ENCODE data around the gene TXLNA. TPM values are rescaled to one million over a fixed set of nuclear protein-coding genes. Genes with fewer than 3 reads are reported as not detected.
A peak's percentile ranks its signal among the peaks of the same experiment; 100 is the strongest.

The TXLNA gene
- total RNA-seq, 1 experiment from 2014 or later: 49.8 TPM

- TF ChIP-seq, protein P1, sequence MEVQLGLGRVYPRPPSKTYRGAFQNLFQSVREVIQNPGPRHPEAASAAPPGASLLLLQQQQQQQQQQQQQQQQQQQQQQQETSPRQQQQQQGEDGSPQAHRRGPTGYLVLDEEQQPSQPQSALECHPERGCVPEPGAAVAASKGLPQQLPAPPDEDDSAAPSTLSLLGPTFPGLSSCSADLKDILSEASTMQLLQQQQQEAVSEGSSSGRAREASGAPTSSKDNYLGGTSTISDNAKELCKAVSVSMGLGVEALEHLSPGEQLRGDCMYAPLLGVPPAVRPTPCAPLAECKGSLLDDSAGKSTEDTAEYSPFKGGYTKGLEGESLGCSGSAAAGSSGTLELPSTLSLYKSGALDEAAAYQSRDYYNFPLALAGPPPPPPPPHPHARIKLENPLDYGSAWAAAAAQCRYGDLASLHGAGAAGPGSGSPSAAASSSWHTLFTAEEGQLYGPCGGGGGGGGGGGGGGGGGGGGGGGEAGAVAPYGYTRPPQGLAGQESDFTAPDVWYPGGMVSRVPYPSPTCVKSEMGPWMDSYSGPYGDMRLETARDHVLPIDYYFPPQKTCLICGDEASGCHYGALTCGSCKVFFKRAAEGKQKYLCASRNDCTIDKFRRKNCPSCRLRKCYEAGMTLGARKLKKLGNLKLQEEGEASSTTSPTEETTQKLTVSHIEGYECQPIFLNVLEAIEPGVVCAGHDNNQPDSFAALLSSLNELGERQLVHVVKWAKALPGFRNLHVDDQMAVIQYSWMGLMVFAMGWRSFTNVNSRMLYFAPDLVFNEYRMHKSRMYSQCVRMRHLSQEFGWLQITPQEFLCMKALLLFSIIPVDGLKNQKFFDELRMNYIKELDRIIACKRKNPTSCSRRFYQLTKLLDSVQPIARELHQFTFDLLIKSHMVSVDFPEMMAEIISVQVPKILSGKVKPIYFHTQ (CRISPR knock-in tag; IDR thresholded peaks at IDR 0.05): no peak
- TF ChIP-seq ZNF317 (CRISPR knock-in tag; IDR thresholded peaks at IDR 0.05; ENCODE audit: borderline replicate concordance, low read depth) (no peak), NR3C1 (CRISPR knock-in tag; conservative IDR thresholded peaks at IDR 0.05; ENCODE audit: low read depth) (no peak), ATF1 (CRISPR knock-in tag; IDR thresholded peaks at IDR 0.05) (no peak), ZNF232 (CRISPR knock-in tag; IDR thresholded peaks at IDR 0.05) (no peak), FOXP1 (CRISPR knock-in tag; IDR thresholded peaks at IDR 0.05; ENCODE audit: borderline replicate concordance) (no peak), ZNF219 (CRISPR knock-in tag; IDR thresholded peaks at IDR 0.05; ENCODE audit: borderline replicate concordance) (no peak), ZNF121 (CRISPR knock-in tag; IDR thresholded peaks at IDR 0.05) (no peak), JUN (CRISPR knock-in tag; IDR thresholded peaks at IDR 0.05) (no peak), ZNF416 (CRISPR knock-in tag; IDR thresholded peaks at IDR 0.05) (no peak), ZNF671 (CRISPR knock-in tag; IDR thresholded peaks at IDR 0.05) (no peak), ATF3 (CRISPR knock-in tag; conservative IDR thresholded peaks at IDR 0.05) (no peak)
- TF ChIP-seq, protein P2, sequence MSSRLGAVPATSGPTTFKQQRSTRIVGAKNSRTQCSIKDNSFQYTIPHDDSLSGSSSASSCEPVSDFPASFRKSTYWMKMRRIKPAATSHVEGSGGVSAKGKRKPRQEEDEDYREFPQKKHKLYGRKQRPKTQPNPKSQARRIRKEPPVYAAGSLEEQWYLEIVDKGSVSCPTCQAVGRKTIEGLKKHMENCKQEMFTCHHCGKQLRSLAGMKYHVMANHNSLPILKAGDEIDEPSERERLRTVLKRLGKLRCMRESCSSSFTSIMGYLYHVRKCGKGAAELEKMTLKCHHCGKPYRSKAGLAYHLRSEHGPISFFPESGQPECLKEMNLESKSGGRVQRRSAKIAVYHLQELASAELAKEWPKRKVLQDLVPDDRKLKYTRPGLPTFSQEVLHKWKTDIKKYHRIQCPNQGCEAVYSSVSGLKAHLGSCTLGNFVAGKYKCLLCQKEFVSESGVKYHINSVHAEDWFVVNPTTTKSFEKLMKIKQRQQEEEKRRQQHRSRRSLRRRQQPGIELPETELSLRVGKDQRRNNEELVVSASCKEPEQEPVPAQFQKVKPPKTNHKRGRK (CRISPR knock-in tag; IDR thresholded peaks at IDR 0.05; ENCODE audit: borderline replicate concordance): no peak
- TF ChIP-seq, protein P3, sequence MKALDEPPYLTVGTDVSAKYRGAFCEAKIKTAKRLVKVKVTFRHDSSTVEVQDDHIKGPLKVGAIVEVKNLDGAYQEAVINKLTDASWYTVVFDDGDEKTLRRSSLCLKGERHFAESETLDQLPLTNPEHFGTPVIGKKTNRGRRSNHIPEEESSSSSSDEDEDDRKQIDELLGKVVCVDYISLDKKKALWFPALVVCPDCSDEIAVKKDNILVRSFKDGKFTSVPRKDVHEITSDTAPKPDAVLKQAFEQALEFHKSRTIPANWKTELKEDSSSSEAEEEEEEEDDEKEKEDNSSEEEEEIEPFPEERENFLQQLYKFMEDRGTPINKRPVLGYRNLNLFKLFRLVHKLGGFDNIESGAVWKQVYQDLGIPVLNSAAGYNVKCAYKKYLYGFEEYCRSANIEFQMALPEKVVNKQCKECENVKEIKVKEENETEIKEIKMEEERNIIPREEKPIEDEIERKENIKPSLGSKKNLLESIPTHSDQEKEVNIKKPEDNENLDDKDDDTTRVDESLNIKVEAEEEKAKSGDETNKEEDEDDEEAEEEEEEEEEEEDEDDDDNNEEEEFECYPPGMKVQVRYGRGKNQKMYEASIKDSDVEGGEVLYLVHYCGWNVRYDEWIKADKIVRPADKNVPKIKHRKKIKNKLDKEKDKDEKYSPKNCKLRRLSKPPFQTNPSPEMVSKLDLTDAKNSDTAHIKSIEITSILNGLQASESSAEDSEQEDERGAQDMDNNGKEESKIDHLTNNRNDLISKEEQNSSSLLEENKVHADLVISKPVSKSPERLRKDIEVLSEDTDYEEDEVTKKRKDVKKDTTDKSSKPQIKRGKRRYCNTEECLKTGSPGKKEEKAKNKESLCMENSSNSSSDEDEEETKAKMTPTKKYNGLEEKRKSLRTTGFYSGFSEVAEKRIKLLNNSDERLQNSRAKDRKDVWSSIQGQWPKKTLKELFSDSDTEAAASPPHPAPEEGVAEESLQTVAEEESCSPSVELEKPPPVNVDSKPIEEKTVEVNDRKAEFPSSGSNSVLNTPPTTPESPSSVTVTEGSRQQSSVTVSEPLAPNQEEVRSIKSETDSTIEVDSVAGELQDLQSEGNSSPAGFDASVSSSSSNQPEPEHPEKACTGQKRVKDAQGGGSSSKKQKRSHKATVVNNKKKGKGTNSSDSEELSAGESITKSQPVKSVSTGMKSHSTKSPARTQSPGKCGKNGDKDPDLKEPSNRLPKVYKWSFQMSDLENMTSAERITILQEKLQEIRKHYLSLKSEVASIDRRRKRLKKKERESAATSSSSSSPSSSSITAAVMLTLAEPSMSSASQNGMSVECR (CRISPR knock-in tag; IDR thresholded peaks at IDR 0.05; ENCODE audit: borderline replicate concordance): no peak
Measured at GRCh38 chr1:32220746-32221580, 41.5 kb downstream of the TXLNA start (continued).

GRCh38 chr1:32221581-32221979 lies 42.1 kb downstream of the TXLNA start:
- POLR2A ChIA-PET: interaction anchor here (1.2 to 1.3 kb wide), 2 partner anchors 10 to 22 kb away, joined by 3 to 5 read pairs; no protein-coding TSS in a partner anchor
- TF ChIP-seq NR3C1 (CRISPR knock-in tag; conservative IDR thresholded peaks at IDR 0.05; ENCODE audit: low read depth) (no peak), MXD4 (CRISPR knock-in tag; IDR thresholded peaks at IDR 0.05; ENCODE audit: borderline replicate concordance) (no peak), ZBTB21 (CRISPR knock-in tag; IDR thresholded peaks at IDR 0.05; ENCODE audit: borderline replicate concordance) (no peak), ZNF263 (CRISPR knock-in tag; IDR thresholded peaks at IDR 0.05; ENCODE audit: low read depth) (no peak)
- TF ChIP-seq, protein P4, sequence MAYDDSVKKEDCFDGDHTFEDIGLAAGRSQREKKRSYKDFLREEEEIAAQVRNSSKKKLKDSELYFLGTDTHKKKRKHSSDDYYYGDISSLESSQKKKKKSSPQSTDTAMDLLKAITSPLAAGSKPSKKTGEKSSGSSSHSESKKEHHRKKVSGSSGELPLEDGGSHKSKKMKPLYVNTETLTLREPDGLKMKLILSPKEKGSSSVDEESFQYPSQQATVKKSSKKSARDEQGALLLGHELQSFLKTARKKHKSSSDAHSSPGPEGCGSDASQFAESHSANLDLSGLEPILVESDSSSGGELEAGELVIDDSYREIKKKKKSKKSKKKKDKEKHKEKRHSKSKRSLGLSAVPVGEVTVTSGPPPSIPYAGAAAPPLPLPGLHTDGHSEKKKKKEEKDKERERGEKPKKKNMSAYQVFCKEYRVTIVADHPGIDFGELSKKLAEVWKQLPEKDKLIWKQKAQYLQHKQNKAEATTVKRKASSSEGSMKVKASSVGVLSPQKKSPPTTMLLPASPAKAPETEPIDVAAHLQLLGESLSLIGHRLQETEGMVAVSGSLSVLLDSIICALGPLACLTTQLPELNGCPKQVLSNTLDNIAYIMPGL (CRISPR knock-in tag; IDR thresholded peaks at IDR 0.05): no peak
- TF ChIP-seq, protein P5, sequence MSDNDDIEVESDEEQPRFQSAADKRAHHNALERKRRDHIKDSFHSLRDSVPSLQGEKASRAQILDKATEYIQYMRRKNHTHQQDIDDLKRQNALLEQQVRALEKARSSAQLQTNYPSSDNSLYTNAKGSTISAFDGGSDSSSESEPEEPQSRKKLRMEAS (CRISPR knock-in tag; IDR thresholded peaks at IDR 0.05): no peak
- TF ChIP-seq, protein P3 (CRISPR knock-in tag; IDR thresholded peaks at IDR 0.05; ENCODE audit: borderline replicate concordance): no peak

More at GRCh38 chr1:32221581-32221979, 42.1 kb downstream of the TXLNA start:
- Mint-ChIP-seq H3K9me3 (no peaks in the 10 kb centered on the region), H3K36me3 (peaks cover 18% of the 10 kb centered on the region), H3K4me1 (peaks cover 13% of the 10 kb centered on the region), H3K27ac (peak overlapping the region; percentile 87), H3K27me3 (ENCODE audit: low read depth) (no peaks in the 10 kb centered on the region), H3K4me3 (peak overlapping the region; percentile 95)
- no peak for ATAC-seq
- CTCF ChIA-PET: interaction anchor here (1.3 to 3.5 kb wide), 3 partner anchors 14 to 28 kb away, joined by 3 to 23 read pairs (median 8); no protein-coding TSS in a partner anchor
- DNase-seq (ENCODE audit: low spot score): no peak
